Liver (tissue), 9 donors: ENCODE measurements around the gene SIKE1. TPM values are rescaled to one million over a fixed set of nuclear protein-coding genes. Genes with fewer than 3 reads are reported as not detected.
"Not testable (repeated sequence)": the region's sequence is repeated elsewhere in the genome, so short reads cannot be mapped to it uniquely, and the experiment has no call there.

ENCODE experiments used
- DNase-seq: peaks from one replicate; pipeline ENCODE4 v3.0.0-alpha.2; 2017; ENCODE audit warnings: low spot score
- H3K27ac ChIP-seq, 2 donors: one replicate each; pipeline ENCODE4 v1.7.0; 2013; ENCODE audit warnings: inconsistent platforms in 2 of 2, low read length in 2 of 2, control low read depth in 1 of 2, low read depth in 1 of 2, mild to moderate bottlenecking in 1 of 2
- H3K27me3 ChIP-seq, 4 donors: one replicate each; pipeline versions ENCODE4 v1.6.1 to v1.7.0; 2013; ENCODE audit warnings: low read length in 3 of 4, inconsistent platforms in 1 of 4, mild to moderate bottlenecking in 1 of 4, moderate library complexity in 1 of 4; ENCODE audit not compliant: control insufficient read depth in 4 of 4, insufficient read depth in 4 of 4
- H3K36me3 ChIP-seq, 4 donors: one replicate each; pipeline versions ENCODE4 v1.6.1 to v1.7.0; 2013; ENCODE audit warnings: low read length in 3 of 4, mild to moderate bottlenecking in 3 of 4, low read depth in 1 of 4, moderate library complexity in 1 of 4; ENCODE audit not compliant: control insufficient read depth in 4 of 4, insufficient read depth in 3 of 4
- H3K4me1 ChIP-seq, 4 donors: one replicate each; pipeline versions ENCODE4 v1.6.1 to v1.7.0; 2013; ENCODE audit warnings: low read length in 3 of 4, mild to moderate bottlenecking in 3 of 4, moderate library complexity in 1 of 4; ENCODE audit not compliant: control insufficient read depth in 4 of 4, insufficient read depth in 4 of 4
- H3K4me3 ChIP-seq, 3 donors: one replicate each; pipeline versions ENCODE4 v1.6.1 to v1.7.0; 2013; ENCODE audit warnings: low read length in 3 of 3, control low read depth in 1 of 3, low read depth in 1 of 3, mild to moderate bottlenecking in 1 of 3
- H3K9ac ChIP-seq, 2 donors: one replicate each; pipeline ENCODE4 v1.7.0; 2013; ENCODE audit warnings: low read length in 2 of 2, mild to moderate bottlenecking in 2 of 2, moderate library complexity in 2 of 2, control low read depth in 1 of 2, low read depth in 1 of 2
- H3K9me3 ChIP-seq, 4 donors: one replicate each; pipeline versions ENCODE4 v1.6.1 to v1.7.0; 2013; ENCODE audit warnings: low read length in 3 of 4; ENCODE audit not compliant: control insufficient read depth in 4 of 4
- ATF3 ChIP-seq: IDR thresholded peaks from 2 replicates; pipeline ENCODE4 v1.6.1; 2016; ENCODE audit warnings: antibody characterized with exemption
- CTCF ChIP-seq: fragments of 150-350 bp; IDR thresholded peaks from 2 replicates; pipeline ENCODE4 v1.5.1; 2017; ENCODE audit warnings: improper control_type of control experiment, low read depth, low read length; ENCODE audit not compliant: missing input control
- EGR1 ChIP-seq, 2 donors: IDR thresholded peaks; 2 replicates each; pipeline ENCODE4 v1.6.1; 2016 to 2018; ENCODE audit warnings: antibody characterized with exemption in 2 of 2, low read depth in 2 of 2
- GABPA ChIP-seq, 2 donors: IDR thresholded peaks in 1 of 2; conservative IDR thresholded peaks in 1 of 2; 2 replicates each; pipeline ENCODE4 v1.6.1; 2016; ENCODE audit warnings: antibody characterized with exemption in 2 of 2, mild to moderate bottlenecking in 1 of 2, moderate library complexity in 1 of 2
- HNF4A ChIP-seq, 2 donors: conservative IDR thresholded peaks; 2 replicates each; pipeline ENCODE4 v1.6.1; 2016; ENCODE audit warnings: antibody characterized with exemption in 2 of 2, mild to moderate bottlenecking in 2 of 2
- HNF4G ChIP-seq: IDR thresholded peaks from 2 replicates; pipeline ENCODE4 v1.6.1; 2016; ENCODE audit warnings: antibody characterized with exemption
- MAX ChIP-seq: IDR thresholded peaks from 2 replicates; pipeline ENCODE4 v1.6.1; 2016; ENCODE audit warnings: antibody characterized with exemption
- NR2F2 ChIP-seq: IDR thresholded peaks from 2 replicates; pipeline ENCODE4 v1.6.1; 2016; ENCODE audit warnings: antibody characterized with exemption
- RAD21 ChIP-seq, 2 donors: IDR thresholded peaks; 2 replicates each; pipeline ENCODE4 v1.6.1; 2016; ENCODE audit warnings: antibody characterized with exemption in 2 of 2, mild to moderate bottlenecking in 2 of 2
- REST ChIP-seq: IDR thresholded peaks from 2 replicates; pipeline ENCODE4 v1.6.1; 2016; ENCODE audit warnings: antibody characterized with exemption, mild to moderate bottlenecking
- RXRA ChIP-seq, 2 donors: IDR thresholded peaks; 2 replicates each; pipeline ENCODE4 v1.6.1; 2017 to 2018; ENCODE audit warnings: antibody characterized with exemption in 2 of 2, mild to moderate bottlenecking in 1 of 2
- SP1 ChIP-seq: IDR thresholded peaks from 2 replicates; pipeline ENCODE4 v1.6.1; 2018; ENCODE audit warnings: antibody characterized with exemption, mild to moderate bottlenecking
- TAF1 ChIP-seq: conservative IDR thresholded peaks from 2 replicates; pipeline ENCODE4 v1.6.1; 2016; ENCODE audit warnings: antibody characterized with exemption, mild to moderate bottlenecking
- YY1 ChIP-seq: IDR thresholded peaks from 2 replicates; pipeline ENCODE4 v1.6.1; 2016; ENCODE audit warnings: antibody characterized with exemption, mild to moderate bottlenecking
- ZBTB33 ChIP-seq: IDR thresholded peaks from 2 replicates; pipeline ENCODE4 v1.6.1; 2016; ENCODE audit warnings: antibody characterized with exemption
- WGBS: extraction: QIAGEN DNeasy Blood & Tissue Kit; methylation state at CpG from one replicate; pipeline ENCODE4 v1.1.7; 2013; 5-methylcytosine and 5-hydroxymethylcytosine counted together
- polyA plus RNA-seq, 2 donors: library from polyadenylated mRNA; stranded (reverse) in 1 of 2; unstranded in 1 of 2; fragments of 200-250 nt in 1 of 2; fragments of >200 nt in 1 of 2; fragmentation: Nextera tagmentation in 1 of 2; extraction: Ambion mirVana in 1 of 2; gene quantifications; one replicate each; pipeline versions ENCODE4 v1.2.1 to v1.2.3, GENCODE V29; 2013 to 2015
- total RNA-seq, 2 donors: library from RNA; depleted of rRNA; stranded (reverse); fragments of >200 nt; gene quantifications; one replicate each; pipeline ENCODE4 v1.2.3, GENCODE V29; 2014
- donor health status: healthy.
- donor health status: healthy.
- donor health status: healthy.
- donor health status: healthy.
- donor health status: healthy.

The SIKE1 gene
- total and polyA plus RNA-seq, 4 donors: 12.0 to 40.4 (median 22.6) TPM

GRCh38 chr1:114819869-114820268, 39.4 kb upstream of the SIKE1 start:
- peaks cover 0 to 3% (median 0%) of the 10 kb centered on the region in 4 donors for H3K27me3 ChIP-seq
- H3K9ac ChIP-seq: no peak overlapping the region
- no peak overlapping the region for H3K4me3 ChIP-seq
- WGBS: 73% methylated on average over 3 of the region's 3 CpGs
- H3K27ac ChIP-seq: no peak overlapping the region
- no peaks in the 10 kb centered on the region for H3K4me1 ChIP-seq
- TF ChIP-seq MAX (no peak), RAD21 (IDR thresholded peaks at IDR 0.05) (no peak), ZBTB33 (no peak), EGR1 (IDR thresholded peaks at IDR 0.05; ENCODE audit: low read depth in 2 of 2) (no peak), YY1 (no peak), ATF3 (no peak), REST (no peak), HNF4G (no peak), NR2F2 (no peak), GABPA (IDR thresholded peaks at IDR 0.05 in 1 of 2, conservative IDR thresholded peaks at IDR 0.05 in 1 of 2) (no peak), HNF4A (conservative IDR thresholded peaks at IDR 0.05) (no peak), CTCF (no peak), RXRA (IDR thresholded peaks at IDR 0.05) (no peak), SP1 (no peak), TAF1 (no peak)
- no peaks in the 10 kb centered on the region for H3K36me3 ChIP-seq
- H3K9me3 ChIP-seq: peaks cover 0 to 11% (median 0%) of the 10 kb centered on the region in 4 donors
- DNase-seq: no peak

GRCh38 chr1:114804449-114804848, 24.0 kb upstream of the SIKE1 start:
- H3K9me3 ChIP-seq, H3K4me1 ChIP-seq, H3K9ac ChIP-seq, H3K27me3 ChIP-seq, H3K4me3 ChIP-seq, H3K27ac ChIP-seq, H3K36me3 ChIP-seq, DNase-seq: not testable (repeated sequence)
- WGBS: 93% methylated on average over 32 of the region's 33 CpGs
